ENCODE results near the gene CDK16. TPM values are rescaled to one million over a fixed set of nuclear protein-coding genes. Genes with fewer than 3 reads are reported as not detected.
A peak's percentile ranks its signal among the peaks of the same experiment; 100 is the strongest.

CDK16 gene
- total RNA-seq, 2 donors from 2014 or later, result 97.5 to 133 TPM

DNA sequence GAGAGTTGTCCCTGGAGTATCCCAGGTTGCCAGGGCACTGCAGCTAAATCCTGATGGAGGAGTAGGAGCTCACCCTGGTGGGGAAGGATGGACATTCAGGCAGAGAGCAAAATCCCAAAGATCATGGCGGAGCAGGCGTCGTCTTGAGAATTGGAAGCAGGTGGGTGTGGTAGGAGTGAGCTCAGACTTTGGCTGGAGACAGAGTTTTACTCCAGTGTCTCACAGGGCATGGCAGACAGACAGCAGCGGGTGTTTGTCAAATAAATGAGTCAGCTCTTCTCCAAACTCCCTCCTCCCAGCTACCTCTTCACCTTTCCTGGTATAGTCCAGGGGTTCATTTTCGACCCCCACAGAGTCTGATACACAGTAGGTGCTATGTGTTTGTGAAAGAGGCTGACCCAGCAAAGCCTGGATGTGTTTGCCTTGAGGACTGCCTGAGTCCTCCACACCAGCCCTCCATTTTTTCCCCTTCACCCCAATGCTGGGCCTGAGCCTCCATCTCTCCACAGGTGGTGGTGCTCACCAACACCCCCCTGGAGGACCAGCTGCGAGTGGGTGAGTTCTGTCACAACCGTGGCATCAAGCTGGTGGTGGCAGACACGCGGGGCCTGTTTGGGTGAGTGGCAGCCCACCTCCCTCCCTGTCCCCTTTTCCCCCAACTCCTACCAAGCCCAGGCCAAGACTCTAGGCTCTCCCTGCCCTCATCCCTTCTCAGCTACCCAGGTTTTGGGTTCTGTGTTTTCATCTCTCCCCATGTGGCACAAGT lies 17.9 kb upstream of the CDK16 start:
- ATAC-seq (peak; percentile 87), DNase-seq (peak; percentile 30 to 52)
- intact Hi-C loops (cut with DNase I, micrococcal nuclease), result no loop called here

DNA sequence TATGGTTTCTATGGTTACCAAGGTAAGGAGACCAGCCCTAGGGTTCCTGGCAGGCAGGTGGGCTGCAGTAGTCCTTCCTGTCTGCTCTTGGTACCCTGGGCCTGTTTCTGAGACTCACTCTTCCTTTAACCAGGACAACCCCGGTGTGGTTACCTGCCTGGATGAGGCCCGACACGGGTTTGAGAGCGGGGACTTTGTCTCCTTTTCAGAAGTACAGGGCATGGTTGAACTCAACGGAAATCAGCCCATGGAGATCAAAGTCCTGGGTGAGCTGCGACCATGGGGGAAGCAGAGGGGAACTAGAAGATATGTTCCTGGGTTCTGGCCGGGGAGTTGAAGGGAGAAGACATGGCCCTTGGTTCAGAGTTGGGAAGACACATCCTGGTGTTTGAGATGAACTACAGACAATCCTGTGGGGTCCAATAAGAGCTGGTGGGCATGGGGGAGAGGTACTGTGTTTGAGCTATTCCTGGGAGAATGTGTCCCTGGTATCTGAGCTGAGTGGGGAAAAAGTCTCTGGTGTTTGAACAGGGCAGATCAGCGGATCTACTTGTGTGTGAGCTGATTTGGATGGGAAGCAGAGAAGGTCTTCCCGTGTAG lies 17.0 kb upstream of the CDK16 start:
- DNase-seq (no peak), ATAC-seq (no peak)
- intact Hi-C loops (cut with DNase I, micrococcal nuclease), result no loop called here

DNA sequence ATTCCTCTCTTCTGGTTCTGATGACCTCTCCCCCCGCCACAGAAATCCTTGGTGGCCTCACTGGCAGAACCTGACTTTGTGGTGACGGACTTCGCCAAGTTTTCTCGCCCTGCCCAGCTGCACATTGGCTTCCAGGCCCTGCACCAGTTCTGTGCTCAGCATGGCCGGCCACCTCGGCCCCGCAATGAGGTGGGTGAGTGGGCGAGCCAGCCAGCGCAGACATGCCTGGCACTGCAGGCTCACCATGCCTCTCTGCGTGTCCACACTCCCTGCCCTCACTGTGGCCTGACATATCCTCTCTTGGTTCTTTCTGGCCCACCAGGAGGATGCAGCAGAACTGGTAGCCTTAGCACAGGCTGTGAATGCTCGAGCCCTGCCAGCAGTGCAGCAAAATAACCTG lies 16.2 kb upstream of the CDK16 start:
- no peak for ATAC-seq
- no peak for DNase-seq
- intact Hi-C loops (cut with DNase I, micrococcal nuclease), result no loop called here

DNA sequence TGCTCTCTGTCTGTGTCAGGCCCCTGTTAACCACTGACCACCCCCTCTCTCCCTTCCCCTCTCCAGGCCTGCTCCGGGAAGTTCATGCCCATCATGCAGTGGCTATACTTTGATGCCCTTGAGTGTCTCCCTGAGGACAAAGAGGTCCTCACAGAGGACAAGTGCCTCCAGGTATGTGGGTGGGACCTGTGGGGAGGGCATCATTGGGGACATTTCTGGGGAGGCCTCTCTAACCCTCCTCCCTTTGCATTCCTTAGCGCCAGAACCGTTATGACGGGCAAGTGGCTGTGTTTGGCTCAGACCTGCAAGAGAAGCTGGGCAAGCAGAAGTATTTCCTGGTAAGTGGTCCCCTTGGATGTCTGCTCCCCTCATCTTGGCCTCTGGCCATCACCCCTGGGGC lies 15.6 kb upstream of the CDK16 start:
- ATAC-seq (no peak), DNase-seq (no peak)
- intact Hi-C loops (cut with DNase I, micrococcal nuclease), result no loop called here

DNA sequence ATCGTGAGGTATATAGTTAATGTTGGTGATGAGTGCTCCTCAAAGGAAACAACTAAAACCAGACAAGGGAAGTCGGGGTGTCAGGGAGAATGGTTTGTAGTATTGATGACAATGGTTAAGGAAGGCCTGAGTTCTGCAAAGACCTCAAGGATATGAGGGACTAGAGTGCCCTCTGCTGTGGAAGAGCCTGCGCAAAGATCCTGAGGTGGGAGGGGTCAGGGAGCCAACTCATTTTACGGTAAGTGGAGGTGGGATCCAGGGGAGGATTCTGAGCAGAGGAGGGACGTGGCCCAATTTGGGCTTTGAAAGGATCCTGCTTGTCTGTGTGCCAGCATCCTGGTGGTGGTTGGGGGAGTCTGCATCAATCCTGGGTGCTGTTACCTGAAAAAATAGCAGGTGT lies 13.5 kb upstream of the CDK16 start:
- ATAC-seq (no peak), DNase-seq (no peak)
- intact Hi-C loops (cut with DNase I, micrococcal nuclease), result no loop called here

DNA sequence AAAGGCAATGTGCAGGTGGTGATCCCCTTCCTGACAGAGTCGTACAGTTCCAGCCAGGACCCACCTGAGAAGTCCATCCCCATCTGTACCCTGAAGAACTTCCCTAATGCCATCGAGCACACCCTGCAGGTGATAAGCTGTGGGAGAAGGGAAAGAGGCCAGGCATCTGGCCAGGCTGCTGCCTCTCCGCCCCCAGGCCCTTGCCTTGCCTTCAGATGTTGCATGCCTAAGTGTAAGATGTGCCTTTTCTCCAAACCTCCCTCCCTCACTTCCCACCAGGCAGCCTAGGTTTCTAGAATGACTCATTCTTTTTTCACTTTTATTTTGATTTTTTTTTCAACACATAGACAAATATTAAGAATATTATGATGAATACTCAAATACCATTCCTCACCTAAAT lies 12.2 kb upstream of the CDK16 start:
- ATAC-seq (no peak), DNase-seq (no peak)
- intact Hi-C loops (cut with DNase I, micrococcal nuclease), result no loop called here

DNA sequence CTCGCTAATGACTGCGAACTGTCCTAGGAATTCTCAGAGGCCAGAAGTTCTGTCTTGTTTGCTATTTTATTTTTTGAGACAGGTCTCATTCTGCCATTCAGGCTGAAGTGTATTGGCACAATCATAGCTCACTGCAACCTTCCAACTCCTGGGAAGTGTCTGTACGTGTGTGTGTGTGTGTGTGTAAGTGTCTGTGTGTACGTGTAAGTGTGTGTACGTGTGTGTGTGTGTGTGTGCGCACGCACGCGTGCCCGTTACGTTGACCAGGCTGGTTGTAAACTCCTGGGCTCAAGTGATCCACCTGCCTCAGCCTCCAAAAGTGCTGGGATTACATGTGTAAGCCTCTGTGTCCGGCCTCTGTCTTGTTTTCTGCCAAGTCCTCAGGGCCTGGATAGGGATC lies 10.4 kb upstream of the CDK16 start:
- DNase-seq (no peak), ATAC-seq (no peak)
- intact Hi-C loops (cut with DNase I, micrococcal nuclease), result no loop called here

DNA sequence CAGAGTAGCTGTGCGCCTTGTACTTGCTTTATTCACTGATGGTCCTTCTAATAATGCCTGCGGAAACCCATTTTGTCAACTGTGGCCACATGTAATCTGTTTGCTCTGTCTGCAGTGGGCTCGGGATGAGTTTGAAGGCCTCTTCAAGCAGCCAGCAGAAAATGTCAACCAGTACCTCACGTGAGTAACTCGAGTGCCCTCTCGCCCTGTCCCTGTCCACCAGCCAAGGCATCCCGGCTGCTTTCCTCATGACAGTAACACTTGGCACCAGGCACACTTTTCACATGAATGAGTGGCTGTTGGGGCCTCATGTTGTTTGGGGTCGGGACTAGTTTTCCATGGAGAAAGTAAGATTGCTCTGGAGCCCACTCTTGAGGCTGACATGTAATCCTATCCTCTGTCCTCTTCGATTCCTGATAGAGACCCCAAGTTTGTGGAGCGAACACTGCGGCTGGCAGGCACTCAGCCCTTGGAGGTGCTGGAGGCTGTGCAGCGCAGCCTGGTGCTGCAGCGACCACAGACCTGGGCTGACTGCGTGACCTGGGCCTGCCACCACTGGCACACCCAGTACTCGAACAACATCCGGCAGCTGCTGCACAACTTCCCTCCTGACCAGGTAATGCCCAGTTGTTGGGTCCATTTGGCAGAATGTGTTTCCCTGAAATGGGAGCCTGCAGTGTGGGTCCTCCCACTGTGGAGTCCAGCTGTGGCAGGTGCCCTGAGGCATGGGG lies 8.8 kb upstream of the CDK16 start:
- no peak for DNase-seq
- no peak for ATAC-seq
- intact Hi-C loops (cut with DNase I, micrococcal nuclease), result no loop called here

DNA sequence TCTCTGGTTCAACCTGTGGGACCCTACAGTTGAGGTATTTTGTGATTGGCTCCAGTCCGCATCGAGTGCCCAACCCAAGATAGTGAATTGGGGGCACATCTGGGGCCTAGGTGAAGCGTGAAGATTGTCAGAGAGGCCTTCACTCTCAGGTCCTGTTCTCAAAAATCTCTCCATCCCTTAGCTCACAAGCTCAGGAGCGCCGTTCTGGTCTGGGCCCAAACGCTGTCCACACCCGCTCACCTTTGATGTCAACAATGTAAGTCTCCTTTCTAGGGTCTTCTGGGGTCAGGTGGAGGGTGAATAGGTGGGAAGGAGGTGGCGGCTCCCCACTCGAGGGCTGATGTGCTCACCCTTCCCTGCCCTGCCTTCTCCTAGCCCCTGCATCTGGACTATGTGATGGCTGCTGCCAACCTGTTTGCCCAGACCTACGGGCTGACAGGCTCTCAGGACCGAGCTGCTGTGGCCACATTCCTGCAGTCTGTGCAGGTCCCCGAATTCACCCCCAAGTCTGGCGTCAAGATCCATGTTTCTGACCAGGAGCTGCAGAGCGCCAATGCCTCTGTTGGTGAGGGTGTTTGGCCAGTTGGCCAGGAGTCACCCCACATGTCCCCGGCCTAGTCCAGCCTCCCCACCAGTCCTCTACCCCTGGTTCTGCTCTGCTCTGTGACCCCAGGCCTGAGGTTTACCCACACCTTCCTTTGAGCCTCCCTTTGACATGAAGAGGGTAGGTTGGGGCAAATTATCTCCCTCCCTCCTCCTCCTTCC lies 7.6 kb upstream of the CDK16 start:
- DNase-seq (peak in 1 of 2 donors; percentile 5), ATAC-seq (no peak)
- intact Hi-C loops (cut with DNase I, micrococcal nuclease), result no loop called here

DNA sequence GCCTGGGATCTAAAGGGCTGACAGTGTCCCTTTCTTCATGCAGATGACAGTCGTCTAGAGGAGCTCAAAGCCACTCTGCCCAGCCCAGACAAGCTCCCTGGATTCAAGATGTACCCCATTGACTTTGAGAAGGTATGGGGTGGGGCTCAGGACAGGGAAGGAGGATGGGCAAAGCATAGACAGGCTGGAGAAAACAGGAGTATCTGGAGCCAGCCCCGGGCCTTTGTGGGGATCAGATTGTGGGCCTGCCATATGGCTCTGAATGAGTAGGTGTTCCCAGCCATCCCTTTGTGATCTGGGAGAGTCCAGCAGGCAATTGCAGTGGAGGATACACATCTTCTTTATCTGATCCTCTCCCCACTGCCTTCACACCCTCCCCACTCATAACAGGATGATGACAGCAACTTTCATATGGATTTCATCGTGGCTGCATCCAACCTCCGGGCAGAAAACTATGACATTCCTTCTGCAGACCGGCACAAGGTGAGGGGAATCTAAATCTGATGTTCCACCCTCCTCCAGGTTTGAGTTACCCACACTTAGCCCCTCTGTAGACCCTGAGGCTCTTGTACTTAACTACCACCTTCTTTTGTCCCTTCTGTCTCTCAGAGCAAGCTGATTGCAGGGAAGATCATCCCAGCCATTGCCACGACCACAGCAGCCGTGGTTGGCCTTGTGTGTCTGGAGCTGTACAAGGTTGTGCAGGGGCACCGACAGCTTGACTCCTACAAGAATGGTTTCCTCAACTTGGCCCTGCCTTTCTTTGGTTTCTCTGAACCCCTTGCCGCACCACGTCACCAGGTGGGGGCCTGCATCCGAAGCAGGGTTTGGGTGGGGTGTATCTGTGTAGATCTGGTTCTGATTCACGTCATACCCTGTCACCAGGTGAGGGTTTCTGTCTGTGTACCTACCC lies 5.8 kb upstream of the CDK16 start:
- ATAC-seq, result no peak
- intact Hi-C loops (cut with DNase I, micrococcal nuclease), result no loop called here
- peak in 1 of 2 donors; percentile 10 for DNase-seq

DNA sequence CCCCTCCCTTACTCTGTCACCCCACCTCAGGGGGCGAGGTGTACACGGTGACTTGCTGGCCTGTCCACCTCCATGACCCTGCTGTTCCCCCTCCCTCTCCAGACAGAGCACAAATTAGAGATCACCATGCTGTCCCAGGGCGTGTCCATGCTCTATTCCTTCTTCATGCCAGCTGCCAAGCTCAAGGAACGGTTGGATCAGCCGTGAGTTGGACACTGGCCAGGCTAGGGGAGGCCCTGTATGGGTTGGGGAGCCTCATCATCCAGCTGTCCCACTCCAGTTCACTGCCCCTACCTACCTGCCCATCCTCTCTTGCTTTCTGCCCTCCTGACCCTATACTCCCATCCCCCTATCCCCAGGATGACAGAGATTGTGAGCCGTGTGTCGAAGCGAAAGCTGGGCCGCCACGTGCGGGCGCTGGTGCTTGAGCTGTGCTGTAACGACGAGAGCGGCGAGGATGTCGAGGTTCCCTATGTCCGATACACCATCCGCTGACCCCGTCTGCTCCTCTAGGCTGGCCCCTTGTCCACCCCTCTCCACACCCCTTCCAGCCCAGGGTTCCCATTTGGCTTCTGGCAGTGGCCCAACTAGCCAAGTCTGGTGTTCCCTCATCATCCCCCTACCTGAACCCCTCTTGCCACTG lies 3.9 kb upstream of the CDK16 start:
- intact Hi-C loops (cut with DNase I, micrococcal nuclease), result no loop called here
- no peak for ATAC-seq
- DNase-seq, result peak in 1 of 2 donors; percentile 23

DNA sequence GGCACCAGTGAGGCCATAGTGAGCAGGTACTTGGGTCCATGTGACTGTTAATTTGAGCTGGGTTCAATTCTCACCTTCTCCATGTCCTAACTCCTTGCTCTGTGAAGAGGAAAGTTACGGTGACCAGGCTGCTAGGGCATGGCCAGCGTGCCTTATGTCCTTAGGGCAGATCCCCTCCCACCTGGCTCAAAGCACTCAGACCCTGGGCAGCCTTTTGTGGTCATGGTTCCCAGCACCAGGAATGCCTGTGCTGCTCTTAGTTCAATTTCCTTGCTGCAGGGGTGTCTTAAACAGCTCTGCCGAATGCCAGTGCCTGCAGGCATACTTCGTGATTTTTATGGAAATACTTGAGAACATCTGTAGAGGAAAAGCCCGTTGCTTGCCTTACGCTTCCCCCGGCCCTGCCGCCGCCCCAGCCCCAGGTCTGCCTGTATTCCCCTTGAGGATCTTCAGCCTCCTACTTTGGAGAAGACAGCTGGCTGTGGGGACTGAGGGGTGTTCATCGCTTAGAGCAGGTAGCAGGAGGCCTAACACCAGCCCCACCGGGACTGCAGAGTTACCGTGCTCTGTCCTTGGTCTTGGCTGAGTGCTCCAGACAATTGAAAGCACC lies 3.1 kb upstream of the CDK16 start:
- ATAC-seq, result no peak
- DNase-seq, result peak in 1 of 2 donors; percentile 21
- intact Hi-C loops (cut with DNase I, micrococcal nuclease), result no loop called here

DNA sequence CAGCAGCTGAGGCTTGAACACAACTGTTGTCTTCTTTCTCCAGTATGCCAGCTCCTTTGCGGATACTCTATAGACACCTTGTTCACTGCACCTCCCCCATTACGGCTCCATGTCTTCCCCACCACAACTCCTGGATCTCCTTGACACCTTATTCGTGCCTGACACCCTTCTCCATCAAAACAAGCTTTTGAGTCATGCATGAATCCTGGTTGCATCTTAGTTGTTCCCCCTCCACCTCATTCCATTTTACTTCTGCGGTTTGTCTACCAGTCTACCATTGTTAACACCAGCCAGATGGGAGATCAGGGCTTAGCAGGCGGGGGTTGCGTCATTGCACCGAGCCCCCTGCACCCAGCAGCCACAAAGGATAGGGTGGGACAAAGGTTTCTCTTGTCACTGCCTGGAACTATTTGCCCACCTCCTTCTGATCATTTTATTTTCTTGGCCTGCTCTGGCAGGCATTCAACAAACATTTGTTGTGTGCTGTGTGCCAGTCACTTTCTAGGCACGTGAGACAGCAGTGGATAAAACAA lies 2.0 kb upstream of the CDK16 start:
- intact Hi-C loops (cut with DNase I, micrococcal nuclease), result no loop called here
- peak in 1 of 2 donors; percentile 20 for DNase-seq
- ATAC-seq, result no peak

DNA sequence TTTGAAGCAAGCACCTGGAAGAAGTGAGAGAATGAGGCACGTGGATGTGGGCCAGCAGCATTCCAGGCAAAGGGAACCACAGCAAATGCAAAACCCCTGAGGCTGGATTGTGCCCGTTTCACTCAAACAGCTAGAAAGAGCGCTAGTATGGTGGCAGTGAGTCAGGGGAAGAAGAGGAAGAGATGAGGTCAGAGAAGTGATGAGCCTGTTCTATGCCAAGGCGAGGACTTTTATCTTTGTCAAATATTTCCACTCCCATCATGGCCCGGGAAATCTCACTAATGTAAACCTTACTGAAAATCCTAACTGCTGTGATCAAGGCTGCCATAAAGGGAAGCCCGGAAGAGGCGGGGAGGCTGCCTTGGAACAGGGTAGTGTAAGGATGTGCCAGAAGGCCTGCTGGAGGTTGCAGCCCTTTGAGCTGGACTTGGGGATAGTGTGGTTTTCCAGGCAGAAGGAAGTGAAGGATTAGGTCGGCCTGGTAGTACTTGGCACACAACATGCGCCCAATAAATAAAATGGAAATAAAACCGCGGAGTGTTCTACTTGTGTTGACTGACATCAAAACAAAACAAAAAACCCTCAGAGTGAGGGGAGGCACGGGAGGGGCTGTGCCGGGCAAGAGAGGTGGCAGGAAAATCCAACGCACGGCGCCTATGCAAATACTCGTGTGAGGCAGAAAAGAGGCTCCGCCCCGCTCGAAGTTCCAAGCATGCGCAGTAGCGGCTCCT lies 1.2 kb upstream of the CDK16 start:
- DNase-seq, result peak in 1 of 2 donors; percentile 58
- ATAC-seq, result peak; percentile 21
- intact Hi-C loops (cut with DNase I, micrococcal nuclease), result no loop called here

DNA sequence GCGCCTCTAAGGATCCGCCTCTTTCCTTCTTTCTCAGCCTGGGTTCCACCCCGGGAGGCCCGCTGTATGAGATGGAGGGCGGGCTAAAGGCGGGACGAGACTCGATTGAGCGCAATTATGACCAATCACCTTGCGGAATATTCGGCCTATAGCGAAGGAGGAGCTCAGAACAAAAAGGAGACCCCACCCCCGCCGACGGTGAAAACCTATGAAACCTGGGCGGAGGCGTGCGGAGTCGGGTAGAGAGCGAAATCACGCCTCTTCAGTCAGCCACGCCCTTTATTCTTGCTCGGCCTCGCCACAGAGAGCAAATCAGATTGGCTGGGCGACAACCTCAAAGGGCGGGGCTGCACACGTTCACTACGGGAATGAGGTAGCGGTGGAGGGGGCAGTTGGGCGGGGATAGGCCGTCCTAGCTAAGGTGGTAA lies 615 bp upstream of the CDK16 start:
- ATAC-seq (peak; percentile 81), DNase-seq (peak; percentile 98 to 99)
- intact Hi-C loops (cut with DNase I, micrococcal nuclease), result no loop called here

DNA sequence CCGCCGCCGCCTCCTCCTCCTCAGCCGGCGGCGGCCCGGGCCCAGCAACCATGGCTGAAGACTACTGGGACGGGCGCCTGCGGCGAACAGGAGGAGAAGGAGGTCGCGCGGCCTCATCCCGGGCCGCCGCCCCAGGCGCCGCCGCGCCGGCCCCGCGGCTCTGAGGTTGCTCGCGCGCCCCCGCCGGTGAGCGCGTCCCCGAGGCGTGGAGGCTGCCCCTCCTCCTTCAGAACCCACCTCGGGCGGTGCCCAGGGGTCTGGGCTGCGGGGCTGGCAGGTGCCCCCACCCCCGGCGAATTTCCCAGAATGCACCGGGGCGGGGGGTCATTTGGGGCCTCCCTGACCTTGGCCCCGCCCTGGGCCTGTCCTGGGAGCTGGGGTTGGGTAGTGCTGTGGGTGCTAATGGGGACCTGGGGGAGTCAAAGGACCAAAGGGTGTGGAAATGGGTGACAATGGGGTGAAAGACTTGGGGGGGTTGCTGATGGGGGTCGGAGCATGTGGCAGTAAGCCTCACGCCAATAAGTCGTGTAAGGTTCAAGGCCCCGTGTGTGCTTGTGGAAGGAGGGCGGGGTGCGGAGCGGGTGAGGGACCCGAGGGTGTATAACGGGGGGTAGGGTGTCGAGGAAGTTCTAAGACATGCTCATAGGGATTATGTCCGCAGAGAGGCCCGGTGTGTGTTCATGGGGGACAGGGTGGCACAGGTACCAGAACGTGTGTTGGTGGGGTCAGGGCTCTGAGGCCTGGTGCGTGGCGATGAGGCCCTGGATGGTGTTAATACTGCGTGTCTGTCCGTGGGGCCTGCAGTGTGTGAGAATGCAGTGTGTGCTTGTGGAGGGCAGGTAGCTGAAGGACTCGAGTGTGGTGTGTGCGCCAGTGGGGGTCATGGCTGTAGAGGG lies 687 bp downstream of the CDK16 start:
- peak; percentile 57 to 75 for DNase-seq
- ATAC-seq, result peak; percentile 6
- intact Hi-C loops (cut with DNase I, micrococcal nuclease), result no loop called here
